NCI-H748 (cell line): Measurements from ENCODE around the gene DCANP1.

Experiments
- DNase-seq: peaks from one replicate; lab custom pipeline; 2025; ENCODE audit not compliant: unreplicated experiment; lab: John Stamatoyannopoulos, UW

Gene DCANP1

GRCh38 chr5:135426102-135427082 lies 20.8 kb downstream of the DCANP1 start:
- peak; percentile 72 for DNase-seq

GRCh38 chr5:135425641-135426040 lies 21.5 kb downstream of the DCANP1 start:
- no peak for DNase-seq

GRCh38 chr5:135423846-135424168 lies 23.3 kb downstream of the DCANP1 start:
- DNase-seq: no peak

GRCh38 chr5:135423146-135423845 lies 23.9 kb downstream of the DCANP1 start:
- no peak for DNase-seq

GRCh38 chr5:135422419-135422818 lies 24.7 kb downstream of the DCANP1 start:
- no peak for DNase-seq

- DNase-seq: no peak
Observed at GRCh38 chr5:135417083-135417482, 30.1 kb downstream of the DCANP1 start.

- DNase-seq: no peak
Observed at GRCh38 chr5:135405082-135405481, 42.1 kb downstream of the DCANP1 start.

GRCh38 chr5:135402031-135402430 lies 45.1 kb downstream of the DCANP1 start:
- DNase-seq: no peak

GRCh38 chr5:135400866-135401265 lies 46.3 kb downstream of the DCANP1 start:
- peak; percentile 6 for DNase-seq

- DNase-seq: no peak
Observed at GRCh38 chr5:135399794-135400542, 47.2 kb downstream of the DCANP1 start.

GRCh38 chr5:135398855-135399793 lies 48.0 kb downstream of the DCANP1 start, which contains the start of gene MACROH2A1:
MACROH2A1 (minus strand) TSS chr5:135399231; CDS start chr5:135389093, 10,138 bp downstream.
- peak; percentile 91 for DNase-seq

- DNase-seq: peak; percentile 85
Observed at GRCh38 chr5:135398160-135398854, 48.8 kb downstream of the DCANP1 start.

GRCh38 chr5:135397084-135397483 lies 50.1 kb downstream of the DCANP1 start:
- DNase-seq: no peak

GRCh38 chr5:135396459-135397055 lies 50.6 kb downstream of the DCANP1 start:
- no peak for DNase-seq

- DNase-seq: no peak
Observed at GRCh38 chr5:135395866-135396265, 51.3 kb downstream of the DCANP1 start.

GRCh38 chr5:135395451-135395850 lies 51.7 kb downstream of the DCANP1 start:
- DNase-seq: no peak
